Measurements from ENCODE around the gene NYNRIN. TPM values are rescaled to one million over a fixed set of nuclear protein-coding genes. Genes with fewer than 3 reads are reported as not detected.

The NYNRIN gene
- total and polyA plus RNA-seq, 2 donors (not counting 3 experiments of a cell fraction or from before 2014, with no cell fraction given) = 37.2 to 42.8 TPM

DNA sequence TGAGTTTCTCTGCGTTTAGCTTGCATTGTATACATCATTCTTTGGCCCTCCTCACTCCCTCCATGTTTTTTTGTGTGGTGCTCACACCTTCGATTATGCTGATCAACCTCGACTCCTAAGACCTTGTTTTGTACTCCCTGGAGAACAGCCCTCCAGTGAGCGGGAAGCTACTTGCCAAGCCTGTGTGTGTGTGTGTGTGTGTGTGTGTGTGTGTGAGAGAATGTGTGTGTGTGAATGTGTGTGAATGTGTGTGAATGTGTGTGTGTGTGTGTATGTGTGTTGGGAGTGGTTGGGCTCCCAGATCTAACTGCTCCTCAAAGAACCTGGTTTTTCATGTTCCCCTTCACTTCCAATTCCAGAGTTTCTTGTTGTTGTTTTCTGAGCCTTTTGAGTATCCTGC lies 6.0 kb downstream of the NYNRIN start:
- intact Hi-C loops (cut with micrococcal nuclease) = no loop called here
- CTCF ChIA-PET = interaction anchor here (1.3 to 3.4 kb wide), 3 partner anchors 14 to 39 kb away, joined by 4 to 13 read pairs (median 6); no protein-coding TSS in a partner anchor

More for the DNA sequence above, 6.0 kb downstream of the NYNRIN start:
- no peaks in the 10 kb centered on the region for H3K9me1 ChIP-seq (replicated peaks; ENCODE audit: control insufficient read depth, extremely low read depth, insufficient read depth, low read length)
- peaks cover 20% of the 10 kb centered on the region for H3K4me1 ChIP-seq (ENCODE audit: control insufficient read depth, extremely low read depth, insufficient read depth, low read length)
- DNase-seq (ENCODE audit: low read depth, low spot score) (no peak), FAIRE-seq (peak; percentile 64)
- H3K27me3 ChIP-seq (ENCODE audit: control insufficient read depth in 2 of 2, insufficient read depth in 2 of 2, low read length in 2 of 2) = no peaks in the 10 kb centered on the region
- H4K20me1 ChIP-seq (replicated peaks; ENCODE audit: control insufficient read depth, extremely low read depth, insufficient read depth, low read length) = no peaks in the 10 kb centered on the region
- H3K27ac ChIP-seq (ENCODE audit: insufficient read depth, low read depth, low read length) = no peak overlapping the region
- no TSS peak for BruUV-seq (replicated peaks)
- TF ChIP-seq JUN (IDR thresholded peaks at IDR 0.05; ENCODE audit: borderline replicate concordance, insufficient read depth, insufficient read length, low read depth) (no peak), POLR2A (IDR thresholded peaks at IDR 0.05; ENCODE audit: low read depth, low read length) (no peak), POLR2AphosphoS5 (IDR thresholded peaks at IDR 0.05; ENCODE audit: insufficient read depth, low read depth, low read length) (no peak), GATA2 (IDR thresholded peaks at IDR 0.05; ENCODE audit: insufficient read depth, insufficient read length, low read depth, low read length) (no peak), FOS (IDR thresholded peaks at IDR 0.05; ENCODE audit: borderline replicate concordance, insufficient read depth, low read length) (no peak), EZH2 (IDR thresholded peaks at IDR 0.05; ENCODE audit: borderline replicate concordance, low read depth, low read length, severe bottlenecking) (no peak)
- TF ChIP-seq, protein P1, sequence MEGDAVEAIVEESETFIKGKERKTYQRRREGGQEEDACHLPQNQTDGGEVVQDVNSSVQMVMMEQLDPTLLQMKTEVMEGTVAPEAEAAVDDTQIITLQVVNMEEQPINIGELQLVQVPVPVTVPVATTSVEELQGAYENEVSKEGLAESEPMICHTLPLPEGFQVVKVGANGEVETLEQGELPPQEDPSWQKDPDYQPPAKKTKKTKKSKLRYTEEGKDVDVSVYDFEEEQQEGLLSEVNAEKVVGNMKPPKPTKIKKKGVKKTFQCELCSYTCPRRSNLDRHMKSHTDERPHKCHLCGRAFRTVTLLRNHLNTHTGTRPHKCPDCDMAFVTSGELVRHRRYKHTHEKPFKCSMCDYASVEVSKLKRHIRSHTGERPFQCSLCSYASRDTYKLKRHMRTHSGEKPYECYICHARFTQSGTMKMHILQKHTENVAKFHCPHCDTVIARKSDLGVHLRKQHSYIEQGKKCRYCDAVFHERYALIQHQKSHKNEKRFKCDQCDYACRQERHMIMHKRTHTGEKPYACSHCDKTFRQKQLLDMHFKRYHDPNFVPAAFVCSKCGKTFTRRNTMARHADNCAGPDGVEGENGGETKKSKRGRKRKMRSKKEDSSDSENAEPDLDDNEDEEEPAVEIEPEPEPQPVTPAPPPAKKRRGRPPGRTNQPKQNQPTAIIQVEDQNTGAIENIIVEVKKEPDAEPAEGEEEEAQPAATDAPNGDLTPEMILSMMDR (IDR thresholded peaks at IDR 0.05; ENCODE audit: extremely low read depth in 1 of 2, insufficient read depth in 1 of 2, low read depth in 1 of 2, low read length in 2 of 2) = no peak
- TF ChIP-seq, protein P2, sequence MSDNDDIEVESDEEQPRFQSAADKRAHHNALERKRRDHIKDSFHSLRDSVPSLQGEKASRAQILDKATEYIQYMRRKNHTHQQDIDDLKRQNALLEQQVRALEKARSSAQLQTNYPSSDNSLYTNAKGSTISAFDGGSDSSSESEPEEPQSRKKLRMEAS (IDR thresholded peaks at IDR 0.05; ENCODE audit: insufficient read depth, insufficient read length) = no peak
- no peak overlapping the region for H3K4me2 ChIP-seq (ENCODE audit: insufficient read depth, low read length)
- no peak overlapping the region for H2AFZ ChIP-seq (ENCODE audit: low read depth, low read length)
- H3K36me3 ChIP-seq (ENCODE audit: control insufficient read depth in 2 of 2, extremely low read depth in 1 of 2, insufficient read depth in 2 of 2, low read length in 2 of 2) = peaks cover 0 to 21% of the 10 kb centered on the region in 2 experiments
- H3K9me3 ChIP-seq (replicated peaks; ENCODE audit: control insufficient read depth, insufficient read depth, low read length) = no peaks in the 10 kb centered on the region
- H3K79me2 ChIP-seq (ENCODE audit: control insufficient read depth, insufficient read depth, low read length) = peaks cover 2% of the 10 kb centered on the region
- dilution Hi-C loops (cut with MboI; ENCODE audit: extremely low pct_ligation_motif_present, low sequenced_read_pairs) = no loop called here
- no peak overlapping the region for H3K9ac ChIP-seq (replicated peaks; ENCODE audit: extremely low read depth, insufficient read depth, low read length)
- H3K4me3 ChIP-seq (replicated peaks in 1 of 3; ENCODE audit: insufficient read depth in 1 of 3, low read depth in 1 of 3, low read length in 3 of 3) = no peak overlapping the region
- POLR2A ChIA-PET = no interaction called here

All from endothelial cell of umbilical vein (primary cell).